Hematopoietic multipotent progenitor cell treated with erythropoietin and hydrocortisone succinate and interleukin-3 and kit ligand, for 4 days (in vitro differentiated cells): ENCODE measurements around the gene KLHL3.

Experiments
- DNase-seq: peaks from one replicate; pipeline ENCODE4 v3.0.0-alpha.2; 2015

Gene KLHL3

DNA sequence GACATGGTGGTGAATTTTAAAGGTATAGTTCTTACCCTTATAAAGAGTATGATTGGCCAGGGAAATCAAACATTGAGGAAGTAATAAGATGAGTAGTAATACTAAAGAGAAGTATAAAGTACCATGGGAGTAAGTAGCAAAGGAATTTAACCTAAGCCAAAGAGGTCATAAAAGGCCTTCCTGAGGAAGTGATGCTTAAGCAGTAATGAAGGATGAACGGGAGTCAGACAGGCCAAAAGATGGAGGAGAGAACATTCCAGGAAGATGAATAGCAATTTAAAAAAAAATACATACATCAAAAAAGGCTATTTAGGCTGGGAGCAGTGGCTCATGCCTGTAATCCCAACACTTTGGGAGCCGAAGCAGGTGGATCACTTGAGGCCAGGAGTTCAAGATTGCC is 29.0 kb downstream of the KLHL3 start:
- DNase-seq, result no peak

DNA sequence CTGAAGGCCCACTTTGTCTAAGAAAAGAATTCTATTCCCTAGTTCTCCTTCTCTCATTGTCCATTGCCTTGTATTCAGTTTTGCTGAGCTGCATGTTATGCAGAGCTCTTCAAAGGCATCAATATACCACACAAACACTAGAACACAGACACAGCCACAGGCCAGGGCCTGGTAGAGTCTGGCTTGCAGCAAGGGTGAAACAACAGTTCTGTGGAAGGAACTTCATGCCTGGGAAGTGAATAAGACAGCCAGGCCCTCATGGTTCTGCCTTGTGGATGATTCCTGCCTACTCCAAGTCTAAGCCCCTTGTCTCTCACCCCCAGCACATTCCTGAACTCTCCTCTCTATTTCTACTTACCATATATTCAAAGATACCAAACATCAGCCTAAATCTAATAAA is 30.8 kb downstream of the KLHL3 start:
- no peak for DNase-seq

DNA sequence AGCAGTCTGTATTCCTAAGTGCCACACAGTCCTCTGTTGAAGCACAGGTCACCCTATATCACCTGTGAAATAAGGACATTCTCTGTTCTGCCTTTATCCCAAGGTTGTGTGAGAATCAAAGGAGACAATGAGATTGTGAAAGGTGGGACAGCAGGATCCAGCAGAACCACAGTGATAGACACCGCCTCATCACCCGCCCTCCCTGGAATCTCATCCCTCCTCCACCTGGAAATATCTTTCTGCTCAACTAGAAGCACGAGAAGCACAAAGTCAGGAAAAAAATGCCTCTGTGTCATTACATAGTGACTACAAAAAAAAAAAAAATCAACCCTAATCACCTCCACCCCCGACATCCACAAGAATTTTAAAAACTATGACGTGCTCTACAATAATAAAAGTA is 32.3 kb downstream of the KLHL3 start:
- no peak for DNase-seq

DNA sequence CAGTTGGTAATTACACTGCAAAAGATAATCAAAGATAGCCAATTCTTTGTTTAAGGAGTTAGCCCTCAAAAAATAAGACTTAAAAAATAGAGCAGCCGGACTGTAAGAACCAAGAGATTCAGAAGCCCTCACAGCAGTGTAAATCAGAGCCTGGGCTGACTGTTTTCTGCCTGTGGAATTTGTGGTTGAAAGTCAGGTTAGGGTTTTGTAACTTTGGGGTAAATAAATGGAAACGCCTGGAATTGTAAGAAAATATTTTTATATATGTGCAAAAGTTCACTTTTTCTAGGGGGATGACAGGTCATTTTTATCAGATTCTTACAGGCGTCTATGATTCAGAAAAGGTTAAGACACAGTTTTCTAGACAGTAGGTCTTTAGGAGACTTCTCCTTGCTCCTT is 35.6 kb downstream of the KLHL3 start:
- DNase-seq, result no peak

DNA sequence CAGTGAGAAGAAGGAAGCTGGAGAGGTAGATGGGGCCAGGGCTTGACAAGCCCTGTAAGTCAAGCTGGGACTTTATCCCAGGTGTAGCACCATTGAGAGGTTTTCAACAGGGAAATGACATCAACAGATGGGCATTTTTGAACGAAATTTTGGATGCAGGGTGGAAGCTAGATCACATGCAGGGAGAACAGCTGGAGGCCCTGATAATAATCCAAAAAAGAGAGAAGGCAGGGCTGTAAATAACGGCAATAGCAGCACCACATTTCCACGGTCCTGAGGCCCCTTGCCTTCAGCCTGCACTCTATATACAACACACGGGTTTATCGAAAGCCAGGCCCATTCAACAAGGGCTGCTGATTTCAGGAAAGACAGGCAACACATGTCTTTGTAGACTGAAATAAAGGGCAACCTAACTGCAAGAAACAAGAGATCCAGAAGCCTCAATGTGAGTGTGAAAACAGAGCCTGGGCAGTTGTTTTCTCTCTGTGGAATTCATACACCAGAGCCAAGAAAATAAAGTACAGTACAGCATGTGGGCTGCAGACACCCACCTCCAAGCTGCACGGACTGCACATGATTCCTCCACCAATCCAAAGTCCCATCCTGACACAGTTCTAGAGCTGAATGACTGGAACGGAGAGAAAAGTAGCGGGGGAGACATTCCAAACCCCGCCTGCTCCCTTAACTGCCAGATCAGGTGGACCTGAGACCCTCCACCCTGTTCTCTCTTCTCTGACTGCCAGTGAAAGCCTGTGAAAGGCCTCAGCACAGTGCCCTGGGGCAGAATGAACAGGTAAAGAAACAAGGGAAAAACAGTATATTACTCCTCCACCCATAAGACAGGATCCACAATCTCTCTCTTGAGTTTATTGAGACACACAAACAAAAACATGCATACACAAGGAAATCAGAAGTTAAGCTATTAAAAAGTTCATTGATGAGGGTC is 36.3 kb downstream of the KLHL3 start:
- peak; percentile 49 for DNase-seq

DNA sequence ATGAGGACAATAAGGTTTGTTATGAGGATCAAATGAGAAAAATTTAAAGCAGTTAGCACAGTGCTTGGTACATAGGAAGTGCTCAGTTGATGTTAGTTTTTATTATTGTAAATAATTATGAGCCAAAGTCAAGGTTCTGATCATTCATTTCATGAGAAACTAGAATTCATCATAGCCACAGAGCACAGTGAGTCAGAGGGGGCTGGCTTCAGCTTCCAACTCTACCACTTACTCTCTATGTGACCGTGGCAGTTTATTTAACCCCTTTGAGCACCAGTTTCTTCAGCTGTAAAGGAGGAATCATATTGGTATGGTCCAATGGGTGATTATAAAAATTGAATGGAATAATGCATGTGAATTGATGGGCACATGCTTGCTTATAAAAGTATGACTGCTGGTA is 39.4 kb downstream of the KLHL3 start:
- peak; percentile 25 for DNase-seq

DNA sequence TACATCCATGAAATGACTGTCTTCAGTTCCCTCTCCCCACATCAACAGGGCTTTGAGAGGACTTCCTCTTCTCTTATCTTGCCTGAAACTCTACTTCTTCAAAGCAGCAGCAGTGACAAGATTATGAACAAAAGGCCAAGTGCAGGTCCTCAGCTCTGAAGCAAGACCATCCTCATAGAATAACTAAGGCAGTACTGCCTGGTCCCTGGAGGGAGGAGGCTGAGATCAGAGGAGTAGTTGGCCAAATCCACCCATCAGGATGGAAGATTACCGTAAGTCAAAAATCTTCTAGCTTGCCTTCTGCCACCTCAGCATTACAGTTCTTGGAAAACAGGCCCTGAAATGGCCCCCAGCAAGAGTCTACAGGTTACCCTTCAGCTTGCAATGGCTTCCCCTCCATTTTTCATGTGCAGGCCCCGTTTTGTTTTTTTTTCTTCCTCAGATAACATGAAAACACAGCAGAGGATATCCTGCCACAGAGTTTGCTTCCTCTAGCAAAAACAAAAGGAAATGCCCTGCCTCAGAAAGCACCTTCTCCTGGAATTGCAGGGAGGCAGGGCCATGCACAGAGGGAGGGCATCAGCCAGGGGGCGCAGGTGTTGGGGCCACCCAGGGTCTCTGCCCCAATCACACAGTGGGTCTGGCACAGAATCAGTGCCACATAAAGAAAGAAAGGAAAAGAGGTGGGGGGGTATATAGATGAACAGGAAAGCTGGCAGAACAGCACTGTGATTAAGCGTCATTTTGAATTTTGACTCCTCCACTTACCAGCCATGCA is 40.0 kb downstream of the KLHL3 start:
- peak; percentile 95 for DNase-seq

DNA sequence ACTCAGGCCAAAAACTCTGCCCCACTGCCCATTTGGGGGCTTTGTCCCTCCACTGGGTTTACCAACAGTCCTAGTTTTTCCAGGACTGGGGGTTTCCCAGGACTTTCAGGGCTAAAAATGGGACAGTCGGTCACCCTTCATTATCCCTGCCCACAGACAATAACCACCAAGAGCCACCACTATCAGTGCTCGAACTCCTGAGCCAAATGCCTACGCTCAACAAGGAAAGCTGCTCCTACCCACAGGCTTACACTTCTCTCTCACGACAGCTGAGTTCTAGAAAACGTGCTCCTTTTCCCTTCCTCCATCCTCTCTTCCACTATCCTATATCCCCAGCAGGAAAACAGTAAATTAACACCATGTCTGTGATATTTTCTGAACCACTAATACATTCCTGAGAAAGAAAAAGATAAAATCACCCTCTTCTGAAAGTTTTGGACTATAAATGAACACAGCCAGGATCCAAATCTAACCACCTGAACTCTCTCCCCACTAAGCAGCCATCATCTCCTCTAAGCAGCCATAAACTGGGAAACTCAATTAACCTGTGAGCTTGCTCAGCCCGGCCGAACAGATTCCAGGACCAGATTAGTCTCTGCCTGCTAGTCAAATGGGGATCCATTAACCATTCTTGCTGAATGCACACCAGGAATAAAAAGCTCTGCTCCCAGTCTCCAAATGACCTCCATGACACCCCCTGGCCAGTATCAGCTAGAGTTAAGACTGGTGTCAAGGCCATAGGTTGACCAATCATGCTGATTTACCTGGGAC is 41.8 kb downstream of the KLHL3 start:
- DNase-seq, result no peak

DNA sequence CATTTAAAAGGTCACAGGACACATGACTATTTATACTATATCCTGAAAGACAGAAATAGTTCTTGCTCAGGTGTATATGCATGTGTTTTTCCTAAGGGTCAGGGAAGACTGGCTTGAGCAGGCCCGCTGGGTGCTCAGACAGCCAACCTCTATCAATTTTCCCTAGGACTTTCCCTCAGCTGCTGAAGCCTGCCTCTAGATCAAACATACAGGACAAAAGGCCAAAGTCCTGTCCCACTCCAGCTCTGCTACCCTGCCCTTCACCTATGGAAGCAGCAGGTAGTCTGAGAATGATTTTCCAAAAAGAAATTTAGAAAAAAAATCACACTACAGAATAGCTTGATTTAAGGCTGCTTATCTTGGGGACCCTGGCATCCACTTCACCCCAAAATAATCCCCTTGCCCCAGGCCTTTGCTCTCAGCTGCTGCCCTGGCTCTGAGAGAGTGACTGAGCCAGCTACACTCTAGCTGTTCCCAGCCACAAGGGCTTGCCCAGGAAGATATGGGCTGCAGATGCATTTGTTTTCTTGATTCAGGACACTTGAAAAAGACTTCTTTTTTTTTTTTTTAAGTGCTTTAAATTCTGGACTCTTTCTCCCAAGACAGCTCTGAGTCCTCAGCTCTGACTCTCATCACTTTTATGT is 42.5 kb downstream of the KLHL3 start:
- DNase-seq, result peak; percentile 29

DNA sequence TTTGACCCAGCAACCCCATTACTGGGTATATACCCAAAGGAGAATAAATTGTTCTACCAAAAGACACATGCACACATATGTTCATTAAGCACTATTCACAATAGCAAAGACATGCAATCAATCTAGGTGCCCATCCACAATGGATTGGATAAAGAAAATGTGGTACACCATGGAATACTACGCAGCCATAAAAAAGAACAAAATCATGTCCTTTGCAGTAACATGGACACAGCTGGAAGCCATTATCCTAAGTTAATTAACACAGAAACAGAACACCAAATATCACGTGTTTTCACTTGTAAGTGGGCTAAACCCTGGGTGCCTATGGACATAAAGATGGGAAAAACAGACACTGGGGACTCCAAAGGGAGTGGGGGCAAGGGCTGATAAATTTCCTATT is 46.6 kb downstream of the KLHL3 start:
- DNase-seq, result no peak

DNA sequence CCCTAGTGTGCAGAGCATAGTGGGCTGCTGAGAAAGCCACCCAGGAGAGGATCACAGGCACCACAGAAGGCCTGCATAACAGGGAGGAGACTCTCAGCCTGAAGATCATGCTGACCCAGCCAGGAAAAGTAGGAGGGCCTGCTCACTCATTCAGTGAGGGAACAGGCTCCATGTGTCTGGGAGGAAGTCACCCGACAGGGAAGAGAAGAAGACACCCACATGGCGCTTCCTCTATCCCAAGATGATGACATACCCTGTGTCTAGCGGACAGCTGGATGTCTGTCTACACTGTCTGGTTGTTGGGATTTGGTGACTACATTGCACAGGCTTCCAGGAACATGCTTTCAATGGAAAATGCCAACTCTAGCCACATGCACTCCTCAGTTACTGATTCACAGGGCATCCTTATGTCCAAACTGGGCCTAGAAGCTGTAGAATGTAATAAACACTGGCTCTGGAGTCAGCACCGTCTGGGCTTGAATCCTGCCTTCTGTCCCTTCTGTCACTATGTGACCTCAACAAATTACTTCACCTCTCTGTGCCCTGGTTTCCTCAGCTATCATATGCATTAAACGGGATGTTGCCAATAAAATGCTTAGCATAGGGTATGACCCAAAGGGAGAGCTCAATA is 47.6 kb downstream of the KLHL3 start:
- no peak for DNase-seq

DNA sequence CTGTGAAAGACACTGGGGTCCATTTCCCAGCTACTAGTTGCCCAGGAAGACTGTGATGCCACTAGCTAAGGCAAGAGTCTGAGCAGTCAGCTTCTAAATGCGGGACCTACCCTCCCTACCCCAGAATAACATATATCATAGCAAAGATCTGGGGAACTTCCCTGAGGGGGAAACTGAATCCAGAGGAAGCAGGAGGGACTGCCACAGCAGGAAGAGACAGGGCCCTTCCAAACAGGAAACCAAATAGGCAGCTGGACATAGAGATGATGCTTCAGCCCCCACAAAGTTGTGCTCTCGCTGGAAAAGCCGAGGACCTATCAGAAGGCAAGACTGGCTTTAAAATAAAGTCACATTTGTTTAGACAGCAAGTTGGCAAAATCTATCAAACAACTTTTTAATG is 51.1 kb downstream of the KLHL3 start:
- DNase-seq, result peak; percentile 46

DNA sequence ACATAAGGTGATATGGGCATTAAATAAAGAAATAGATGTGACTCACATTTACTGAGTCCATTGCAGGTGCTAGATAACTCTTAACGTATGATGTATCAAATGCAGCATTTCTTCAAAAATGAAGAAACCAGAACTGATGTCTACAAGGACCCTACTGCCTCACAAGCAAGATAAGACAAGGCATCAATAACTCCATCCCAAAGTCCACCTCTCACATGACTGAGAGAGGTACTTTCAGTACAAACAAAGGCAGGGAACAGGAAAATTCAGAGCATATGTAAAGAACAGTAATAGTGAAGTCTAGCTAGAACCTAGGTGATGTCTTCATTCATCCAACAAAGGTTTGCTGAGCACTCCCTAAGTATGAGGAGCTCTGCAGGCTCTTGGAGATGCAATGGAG is 54.7 kb downstream of the KLHL3 start:
- no peak for DNase-seq

DNA sequence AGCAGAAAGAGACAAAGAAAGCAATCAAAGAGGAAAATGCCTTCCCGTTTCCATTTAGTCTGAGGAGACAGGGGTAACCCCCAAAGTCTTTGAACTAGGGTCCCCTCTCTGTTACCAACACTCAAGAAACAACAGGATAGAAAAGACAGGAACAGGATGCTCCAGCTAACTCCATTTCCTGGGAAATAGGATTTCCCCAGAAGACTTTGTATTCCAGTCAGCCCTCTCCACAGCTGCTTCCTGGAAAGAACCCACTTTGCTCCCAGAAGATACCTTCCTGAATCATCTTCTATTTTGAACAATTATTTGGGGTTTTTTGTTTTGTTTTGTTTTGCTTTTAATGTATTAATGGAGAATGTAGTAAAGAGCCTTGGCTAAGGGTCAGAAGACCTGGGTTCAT is 56.0 kb downstream of the KLHL3 start:
- DNase-seq, result no peak

DNA sequence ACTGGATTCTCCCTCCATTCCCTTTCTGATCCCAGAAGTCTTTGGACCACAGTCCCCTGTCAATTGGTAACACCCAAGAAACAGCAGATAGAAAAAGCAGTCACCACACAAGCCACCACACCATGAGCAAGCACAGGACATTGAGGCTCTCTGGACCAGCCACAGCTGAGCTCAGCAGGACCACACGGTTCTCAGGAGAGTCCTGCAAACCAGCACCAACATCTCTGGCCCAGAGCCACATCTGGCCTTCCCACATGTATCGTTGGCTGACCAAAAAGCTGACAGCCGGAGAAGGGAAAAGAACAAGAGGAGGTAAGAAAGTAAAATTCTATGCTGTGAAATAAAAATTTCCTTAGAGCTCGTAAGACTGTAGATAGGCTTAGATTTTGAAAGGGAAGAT is 56.7 kb downstream of the KLHL3 start:
- DNase-seq, result no peak

DNA sequence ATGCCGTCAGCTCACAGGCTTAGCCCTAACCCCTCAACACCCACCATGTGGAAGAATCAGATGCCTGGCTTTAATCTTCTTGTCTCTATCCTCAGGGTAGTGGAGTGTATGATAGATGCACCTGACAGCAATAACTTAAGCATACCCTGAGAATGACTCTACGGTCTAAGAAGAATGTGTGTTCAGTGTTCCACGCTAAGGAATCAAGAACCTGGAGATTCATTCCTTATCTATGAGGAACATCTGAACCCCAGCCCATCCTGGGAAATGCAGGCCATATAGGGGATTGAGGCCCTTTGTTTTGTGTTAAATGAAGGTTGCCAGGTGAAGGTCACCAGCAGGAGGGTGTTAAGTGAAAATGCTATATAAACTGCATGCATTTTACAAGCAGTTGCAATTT is 63.0 kb downstream of the KLHL3 start:
- DNase-seq, result no peak

DNA sequence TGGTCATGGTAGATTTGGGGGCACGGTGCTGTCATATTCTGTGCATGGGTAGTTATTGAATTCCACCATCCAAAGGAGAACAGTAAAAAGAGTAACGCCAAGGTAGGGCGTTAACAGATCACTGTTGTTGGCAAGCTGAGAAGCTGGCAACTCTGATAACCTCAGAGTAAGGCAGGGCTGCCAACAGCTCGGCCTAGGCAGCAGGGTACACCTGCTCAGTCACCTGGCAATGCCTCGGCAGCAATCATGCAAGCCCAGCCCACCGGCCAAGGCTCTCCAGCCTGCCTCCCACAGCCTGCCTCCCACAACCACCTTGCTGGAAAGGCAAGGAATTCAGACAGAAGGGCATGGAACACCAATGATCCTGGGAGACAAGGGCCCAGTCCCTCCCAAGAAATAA is 63.9 kb downstream of the KLHL3 start:
- DNase-seq, result no peak

DNA sequence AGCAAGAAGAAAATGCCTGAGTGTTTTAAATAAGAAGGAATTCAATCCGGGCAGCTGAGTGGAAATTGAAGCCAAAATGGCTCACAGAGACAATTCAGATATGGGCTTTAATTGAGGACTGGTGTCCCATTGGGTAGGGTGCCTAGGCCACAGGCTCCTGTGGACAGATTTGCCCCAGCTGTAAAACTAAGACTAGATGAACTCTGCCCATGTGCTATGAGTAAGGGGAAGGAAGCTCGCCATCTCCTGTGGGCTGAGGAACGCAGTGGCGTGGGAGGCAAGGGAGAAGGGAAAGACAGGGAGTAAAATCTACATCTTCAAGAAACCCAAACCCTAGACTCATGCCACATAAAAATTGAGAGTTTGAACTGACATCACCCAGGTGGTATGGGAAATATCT is 66.1 kb downstream of the KLHL3 start:
- no peak for DNase-seq

DNA sequence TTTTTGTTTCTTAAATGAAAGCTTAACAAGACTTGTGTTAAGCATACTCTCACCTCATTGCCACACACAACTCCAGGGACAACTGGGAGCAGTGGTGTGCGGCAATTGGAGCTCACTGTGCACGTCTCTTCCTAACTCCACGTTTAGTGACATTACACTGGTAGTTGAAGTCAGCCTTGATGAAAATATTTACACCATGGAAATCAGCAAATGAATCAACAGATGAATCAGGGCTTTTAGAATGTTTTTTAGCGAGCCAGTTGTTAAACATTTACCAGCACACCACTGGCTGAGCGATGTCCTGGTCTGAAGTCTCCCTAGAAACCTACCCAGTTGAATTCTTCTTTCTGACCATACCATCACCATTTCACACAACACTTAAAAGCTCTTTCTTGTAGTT is 67.3 kb downstream of the KLHL3 start:
- no peak for DNase-seq

DNA sequence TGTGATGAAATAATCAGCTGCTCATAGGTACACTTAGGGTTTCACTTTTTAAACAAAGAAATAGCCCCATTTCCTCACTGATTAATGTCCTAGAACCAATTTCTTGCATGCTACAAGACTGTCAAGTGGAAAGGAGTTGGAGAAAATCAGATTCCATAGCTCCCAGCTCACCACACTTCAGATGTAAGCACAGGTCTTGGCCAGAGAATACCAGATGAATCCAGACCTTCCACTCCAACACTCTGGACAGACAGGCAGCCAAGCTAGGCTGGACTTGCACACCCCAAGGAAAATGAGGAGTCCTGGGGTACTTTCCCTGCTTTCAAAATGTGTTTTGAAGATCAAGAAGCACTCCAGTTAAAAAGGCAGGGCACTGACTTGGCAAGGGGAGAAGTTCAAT is 68.5 kb downstream of the KLHL3 start:
- DNase-seq, result no peak

DNA sequence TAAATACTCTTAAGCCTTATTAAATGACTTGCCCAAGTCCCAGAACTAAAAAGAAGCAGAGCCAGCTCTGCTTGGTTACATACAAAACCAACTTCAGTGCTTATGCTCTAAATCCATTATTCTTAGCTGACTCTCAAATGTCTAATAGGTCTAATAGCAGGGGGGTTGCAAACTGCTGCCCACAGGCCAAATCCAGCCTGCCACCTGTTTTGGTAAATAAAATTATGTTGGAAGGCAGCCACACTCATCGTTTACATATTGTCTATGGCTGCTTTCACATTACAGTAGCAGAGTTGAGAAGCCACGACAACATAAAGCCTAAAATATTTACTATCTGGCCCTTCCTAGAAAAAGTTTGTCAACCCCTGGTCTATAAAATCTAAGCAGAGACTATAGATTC is 69.0 kb downstream of the KLHL3 start:
- DNase-seq, result no peak

DNA sequence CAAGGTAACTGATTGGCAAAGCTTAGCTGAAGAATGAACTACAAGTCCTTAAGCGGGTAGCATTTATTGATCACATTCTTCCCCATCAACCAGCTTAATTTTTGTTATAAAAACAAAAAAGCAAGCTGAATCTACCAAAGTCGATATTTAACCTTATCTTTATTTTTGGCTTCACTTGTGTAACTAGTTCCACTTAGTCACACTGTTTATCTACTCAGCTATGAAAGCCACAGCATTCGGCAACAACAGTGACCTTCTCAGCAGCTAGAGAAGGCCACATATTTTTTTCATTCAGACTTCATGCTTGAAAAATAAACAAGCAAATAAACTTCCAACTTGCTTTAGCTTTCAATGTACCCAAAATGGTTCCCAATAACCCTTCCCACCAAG is 69.4 kb downstream of the KLHL3 start:
- DNase-seq, result peak; percentile 75
